ENCODE measurements around the gene HECW1.

- TF ChIP-seq CTCF (IDR thresholded peaks at IDR 0.05) (no peak), EZH2 (IDR thresholded peaks at IDR 0.05) (no peak), EZH2phosphoT487 (IDR thresholded peaks at IDR 0.05) (no peak)
Measured at GRCh38 chr7:43201912-43202311, 89.5 kb downstream of the HECW1 start.

Measured in neural progenitor cell (in vitro differentiated cells).